Measurements from ENCODE around the gene IL23R. TPM values are rescaled to one million over a fixed set of nuclear protein-coding genes. Genes with fewer than 3 reads are reported as not detected.

Gene IL23R
- total RNA-seq, 1 donor, result not detected

- no peak for DNase-seq (ENCODE audit: low read depth)
- H3K4me3 ChIP-seq (ENCODE audit: low read depth, low read length), result no peak overlapping the region
- TF ChIP-seq CTCF (IDR thresholded peaks at IDR 0.05; ENCODE audit: insufficient read depth, low read length), result no peak
Measured at GRCh38 chr1:67171978-67172377, 5.7 kb downstream of the IL23R start.

- no peak overlapping the region for H3K4me3 ChIP-seq (ENCODE audit: low read depth, low read length)
- DNase-seq (ENCODE audit: low read depth), result no peak
- no peak for TF ChIP-seq CTCF (IDR thresholded peaks at IDR 0.05; ENCODE audit: insufficient read depth, low read length)
Measured at GRCh38 chr1:67173988-67174387, 7.7 kb downstream of the IL23R start.

- no peak for TF ChIP-seq CTCF (IDR thresholded peaks at IDR 0.05; ENCODE audit: insufficient read depth, low read length)
- no peak for DNase-seq (ENCODE audit: low read depth)
- H3K4me3 ChIP-seq (ENCODE audit: low read depth, low read length), result no peak overlapping the region
Measured at GRCh38 chr1:67174716-67175284, 8.5 kb downstream of the IL23R start.

GRCh38 chr1:67175530-67176087 lies 9.4 kb downstream of the IL23R start:
- no peak for TF ChIP-seq CTCF (IDR thresholded peaks at IDR 0.05; ENCODE audit: insufficient read depth, low read length)
- no peak overlapping the region for H3K4me3 ChIP-seq (ENCODE audit: low read depth, low read length)
- DNase-seq (ENCODE audit: low read depth), result no peak

GRCh38 chr1:67184838-67185421 lies 18.7 kb downstream of the IL23R start:
- H3K4me3 ChIP-seq (ENCODE audit: low read depth, low read length), result no peak overlapping the region
- no peak for DNase-seq (ENCODE audit: low read depth)
- TF ChIP-seq CTCF (IDR thresholded peaks at IDR 0.05; ENCODE audit: insufficient read depth, low read length), result no peak

GRCh38 chr1:67188137-67188536 lies 21.9 kb downstream of the IL23R start:
- H3K4me3 ChIP-seq (ENCODE audit: low read depth, low read length), result no peak overlapping the region
- no peak for TF ChIP-seq CTCF (IDR thresholded peaks at IDR 0.05; ENCODE audit: insufficient read depth, low read length)
- DNase-seq (ENCODE audit: low read depth), result no peak

Data from fibroblast of the aortic adventitia (primary cell).